Endothelial cell of umbilical vein (primary cell): ENCODE measurements around the gene LRP11. TPM values are rescaled to one million over a fixed set of nuclear protein-coding genes. Genes with fewer than 3 reads are reported as not detected.
A peak's percentile ranks its signal among the peaks of the same experiment; 100 is the strongest.

Experiments used
- BruUV-seq: library from RNA; stranded (reverse); fragments of 400-500 nt; replicated peaks from 2 replicates; lab custom pipeline; 2021; lab: Mats Ljungman, UMichigan
- CTCF ChIA-PET: fragments of 300-600, 350-600 bp; sonication (Branson Sonifier 250); formaldehyde crosslinking; loops from one replicate; lab custom pipeline; 2021; ENCODE audit warnings: antibody characterized with exemption, inconsistent platforms; lab: Charles Lee
- POLR2A ChIA-PET: fragments of 300-600, 350-600 bp; sonication (Branson Sonifier 250); formaldehyde crosslinking; loops from one replicate; lab custom pipeline; 2021; ENCODE audit warnings: antibody characterized with exemption, inconsistent platforms; lab: Charles Lee
- DNase-seq: peaks from one replicate; pipeline ENCODE4 v3.0.0-alpha.2; 2011; ENCODE audit warnings: low read depth, low spot score
- FAIRE-seq: peaks from 2 replicates; lab custom pipeline; 2011; peaks lifted over from hg19 to GRCh38; lab: Jason Lieb, UNC
- H2AFZ ChIP-seq: 2 replicates; pipeline ENCODE4 v1.6.0; 2012; ENCODE audit warnings: low read depth, low read length, control low read depth, inconsistent platforms
- H3K27ac ChIP-seq: 2 replicates; pipeline ENCODE4 v1.5.1; 2011; ENCODE audit warnings: low read depth, mild to moderate bottlenecking, control low read depth, low read length, moderate library complexity; ENCODE audit not compliant: insufficient read depth
- H3K27me3 ChIP-seq, 2 experiments: 2 replicates each; pipeline versions ENCODE4 v1.6.0 to v1.6.1; 2011; ENCODE audit warnings: low read length in 2 of 2, mixed read lengths in 1 of 2; ENCODE audit not compliant: control insufficient read depth in 2 of 2, insufficient read depth in 2 of 2
- H3K36me3 ChIP-seq, 2 experiments: 2 replicates in 1 of 2; 3 replicates in 1 of 2; pipeline ENCODE4 v1.5.1; 2011; ENCODE audit warnings: low read length in 2 of 2, mild to moderate bottlenecking in 1 of 2, moderate library complexity in 1 of 2; ENCODE audit not compliant: control insufficient read depth in 2 of 2, insufficient read depth in 2 of 2; ENCODE audit errors: extremely low read depth in 1 of 2
- H3K4me1 ChIP-seq: 3 replicates; pipeline ENCODE4 v1.5.1; 2011; ENCODE audit warnings: mild to moderate bottlenecking, low read length; ENCODE audit not compliant: control insufficient read depth, insufficient read depth; ENCODE audit errors: extremely low read depth
- H3K4me2 ChIP-seq: 2 replicates; pipeline ENCODE4 v1.6.1; 2011; ENCODE audit warnings: low read length, control low read depth, mixed read lengths; ENCODE audit not compliant: insufficient read depth
- H3K4me3 ChIP-seq, 3 experiments: fragments of 200-600 bp in 1 of 3; sonication (generic), shearing (Covaris generic) in 1 of 3; replicated peaks in 1 of 3; 2 replicates each; pipeline ENCODE4 v1.5.1; 2011 to 2016; ENCODE audit warnings: control low read depth in 3 of 3, low read length in 3 of 3, mild to moderate bottlenecking in 2 of 3, inconsistent platforms in 1 of 3, low read depth in 1 of 3, moderate library complexity in 1 of 3; ENCODE audit not compliant: insufficient read depth in 1 of 3
- H3K79me2 ChIP-seq: 2 replicates; pipeline ENCODE4 v1.6.0; 2012; ENCODE audit warnings: low read length, inconsistent platforms; ENCODE audit not compliant: control insufficient read depth, insufficient read depth
- H3K9ac ChIP-seq: replicated peaks from 2 replicates; pipeline ENCODE3; 2011; ENCODE audit warnings: low read length, control low read depth; ENCODE audit not compliant: insufficient read depth; ENCODE audit errors: extremely low read depth
- H3K9me1 ChIP-seq: replicated peaks from 3 replicates; pipeline ENCODE4 v1.6.0; 2011; ENCODE audit warnings: mild to moderate bottlenecking, low read length; ENCODE audit not compliant: control insufficient read depth, insufficient read depth; ENCODE audit errors: extremely low read depth
- H3K9me3 ChIP-seq: replicated peaks from 2 replicates; pipeline ENCODE4 v1.5.1; 2012; ENCODE audit warnings: low read length, inconsistent platforms; ENCODE audit not compliant: control insufficient read depth, insufficient read depth
- H4K20me1 ChIP-seq: replicated peaks from 2 replicates; pipeline ENCODE3; 2011; ENCODE audit warnings: mild to moderate bottlenecking, low read length; ENCODE audit not compliant: control insufficient read depth, insufficient read depth; ENCODE audit errors: extremely low read depth
- CTCF ChIP-seq, 2 donors: IDR thresholded peaks; 1 replicate in 1 of 2; 2 replicates in 1 of 2; pipeline ENCODE4 v1.5.1; 2011; ENCODE audit warnings: low read length in 2 of 2, mild to moderate bottlenecking in 2 of 2, moderate library complexity in 2 of 2, control low read depth in 1 of 2, inconsistent platforms in 1 of 2, low read depth in 1 of 2; ENCODE audit not compliant: insufficient read depth in 1 of 2; ENCODE audit errors: extremely low read depth in 1 of 2
- FOS ChIP-seq: IDR thresholded peaks from 2 replicates; pipeline ENCODE4 v1.6.1; 2011; ENCODE audit warnings: mild to moderate bottlenecking, low read length, moderate library complexity, borderline replicate concordance; ENCODE audit not compliant: insufficient read depth
- JUN ChIP-seq: IDR thresholded peaks from 2 replicates; pipeline ENCODE4 v1.6.1; 2011; ENCODE audit warnings: borderline replicate concordance, low read depth; ENCODE audit not compliant: insufficient read length, insufficient read depth
- MAX ChIP-seq: IDR thresholded peaks from 2 replicates; pipeline ENCODE4 v1.6.1; 2011; ENCODE audit not compliant: insufficient read depth, insufficient read length
- POLR2A ChIP-seq: IDR thresholded peaks from 2 replicates; pipeline ENCODE4 v1.6.1; 2012; ENCODE audit warnings: low read depth, mild to moderate bottlenecking, control low read depth, low read length
- dilution Hi-C: fragments of 300-500 bp; cut with MboI; formaldehyde crosslinking; loops from one replicate; pipeline ENCODE4 v1.15.0; 2019; ENCODE audit warnings: low sequenced_read_pairs; ENCODE audit not compliant: extremely low pct_ligation_motif_present
- intact Hi-C: fragments of 100-400 bp; cut with micrococcal nuclease; formaldehyde crosslinking; loops from one replicate; pipeline ENCODE4 v1.10.0; 2022
- polyA plus RNA-seq, 4 experiments: library from polyadenylated mRNA; depleted of rRNA in 3 of 4; stranded (reverse) in 3 of 4; unstranded in 1 of 4; fragments of >200 nt; gene quantifications; 2 replicates each; pipeline versions ENCODE4 v1.2.1 to v1.2.3, GENCODE V29; 2011 to 2012; ENCODE audit warnings: missing spikeins in 1 of 4
- total RNA-seq: library from RNA; stranded (reverse); gene quantifications from 2 replicates; pipeline ENCODE4 v1.2.3, GENCODE V29; 2021

Gene LRP11
- total and polyA plus RNA-seq, 2 donors (not counting 3 experiments of a cell fraction or from before 2014, with no cell fraction given) = 23.1 to 59.1 TPM

- DNase-seq (peak; percentile 62), FAIRE-seq (no peak)
- H3K4me1 ChIP-seq = peaks cover 56% of the 10 kb centered on the region
- dilution Hi-C loops (no loop called here), intact Hi-C loops (no loop called here)
- ChIA-PET POLR2A (no interaction called here), CTCF (interaction anchor here (1.4 to 3.2 kb wide), 2 partner anchors 20 to 22 kb away, joined by 4 to 10 read pairs; no protein-coding TSS in a partner anchor)
- no peaks in the 10 kb centered on the region for H3K27me3 ChIP-seq
- H3K9ac ChIP-seq = no peak overlapping the region
- peak overlapping the region; percentile 26 for H2AFZ ChIP-seq
- peak overlapping the region; percentile 16 for H3K27ac ChIP-seq
- TF ChIP-seq MAX = no peak
- TF ChIP-seq CTCF (IDR thresholded peaks at IDR 0.05; ENCODE audit: extremely low read depth in 1 of 2, insufficient read depth in 1 of 2, low read depth in 1 of 2, low read length in 2 of 2) = peak in 1 of 2 donors; percentile 19
- TF ChIP-seq POLR2A = no peak
- TF ChIP-seq JUN = no peak
- no peak for TF ChIP-seq FOS
- no peaks in the 10 kb centered on the region for H4K20me1 ChIP-seq
- peaks cover 38% of the 10 kb centered on the region for H3K79me2 ChIP-seq
- H3K9me3 ChIP-seq = no peaks in the 10 kb centered on the region
- BruUV-seq = no TSS peak
- no peaks in the 10 kb centered on the region for H3K9me1 ChIP-seq
- no peaks in the 10 kb centered on the region for H3K36me3 ChIP-seq
- no peak overlapping the region for H3K4me3 ChIP-seq
- H3K4me2 ChIP-seq = peak overlapping the region; percentile 93
Measured at GRCh38 chr6:149860834-149861602, 3.1 kb downstream of the LRP11 start.
